HepG2 (cell line): ENCODE measurements around the gene PGGT1B. TPM values are rescaled to one million over a fixed set of nuclear protein-coding genes. Genes with fewer than 3 reads are reported as not detected.

Source experiments
- EP300 ChIP-seq, 3 experiments: sonication (generic) in 1 of 3; formaldehyde crosslinking in 1 of 3; IDR thresholded peaks; 2 replicates each; pipeline versions ENCODE4 v1.5.1 to v1.6.1; 2011 to 2020; ENCODE audit warnings: low read depth in 2 of 3, low read length in 2 of 3, borderline replicate concordance in 1 of 3, improper control_type of control experiment in 1 of 3, mild to moderate bottlenecking in 1 of 3, missing genetic modification reagents in 1 of 3, moderate library complexity in 1 of 3
- FOXC1 ChIP-seq: sonication (generic); formaldehyde crosslinking; IDR thresholded peaks from 2 replicates; pipeline ENCODE4 v1.8.0; 2022; ENCODE audit warnings: mild to moderate bottlenecking, missing genetic modification reagents, borderline replicate concordance
- HES4 ChIP-seq: sonication (generic); formaldehyde crosslinking; IDR thresholded peaks from 2 replicates; pipeline ENCODE4 v1.9.0; 2021; ENCODE audit warnings: mild to moderate bottlenecking, missing genetic modification reagents, borderline replicate concordance
- HOXA3 ChIP-seq: sonication (generic); formaldehyde crosslinking; IDR thresholded peaks from 2 replicates; pipeline ENCODE4 v1.5.0; 2020; ENCODE audit warnings: missing genetic modification reagents
- MBNL3 ChIP-seq: fragments of 250-450 bp; sonication (Bioruptor Pico); conservative IDR thresholded peaks from 2 replicates; pipeline ENCODE4 v1.8.0; 2022; ENCODE audit warnings: mild to moderate bottlenecking, inconsistent platforms
- NFIB ChIP-seq: sonication (generic); formaldehyde crosslinking; IDR thresholded peaks from 2 replicates; pipeline ENCODE4 v1.9.0; 2021; ENCODE audit warnings: missing genetic modification reagents, mild to moderate bottlenecking, borderline replicate concordance
- RXRB ChIP-seq: IDR thresholded peaks from 2 replicates; pipeline ENCODE4 v1.6.1; 2016; ENCODE audit warnings: borderline replicate concordance, missing genetic modification reagents, missing compliant biosample characterization
- SATB2 ChIP-seq: sonication (generic); formaldehyde crosslinking; IDR thresholded peaks from 2 replicates; pipeline ENCODE4 v1.5.0; 2020; ENCODE audit warnings: missing genetic modification reagents
- polyA plus RNA-seq, 8 experiments: library from polyadenylated mRNA; depleted of rRNA in 3 of 8; stranded (reverse) in 7 of 8; unstranded in 1 of 8; fragments of >200 nt; fragmentation: Illumina TruSeq in 4 of 8; extraction: Trizol in 4 of 8; gene quantifications; 2 replicates each; pipeline versions ENCODE4 v1.2.1 to v1.2.3, GENCODE V29; 2011 to 2016; ENCODE audit warnings: low read depth in 4 of 8, missing spikeins in 1 of 8, mixed read lengths in 1 of 8; ENCODE audit not compliant: insufficient read depth in 1 of 8
- total RNA-seq, 5 experiments: library from RNA; depleted of rRNA; stranded (reverse); fragments of >200 nt; fragmentation: Illumina TruSeq; extraction: Trizol; gene quantifications; 2 replicates each; pipeline ENCODE4 v1.2.3, GENCODE V29; 2016; ENCODE audit warnings: low read depth in 1 of 5
- TF ChIP-seq, protein P1 (sequence below): sonication (generic); formaldehyde crosslinking; IDR thresholded peaks from 2 replicates; pipeline ENCODE4 v1.5.0; 2020; ENCODE audit warnings: missing genetic modification reagents
- TF ChIP-seq, protein P2 (sequence below): IDR thresholded peaks from 2 replicates; pipeline ENCODE4 v1.6.1; 2016; ENCODE audit warnings: low read depth
- TF ChIP-seq, protein P3 (sequence below): sonication (generic); formaldehyde crosslinking; IDR thresholded peaks from 2 replicates; pipeline ENCODE4 v1.5.0; 2020; ENCODE audit warnings: missing genetic modification reagents, mild to moderate bottlenecking, borderline replicate concordance
- TF ChIP-seq, protein P4 (sequence below): sonication (generic); formaldehyde crosslinking; IDR thresholded peaks from 2 replicates; pipeline ENCODE4 v1.5.1; 2020; ENCODE audit warnings: mild to moderate bottlenecking, missing genetic modification reagents, moderate library complexity
- TF ChIP-seq, protein P5 (sequence below): sonication (generic); formaldehyde crosslinking; IDR thresholded peaks from 2 replicates; pipeline ENCODE4 v1.4.0; 2020; ENCODE audit warnings: mild to moderate bottlenecking, low read depth, missing genetic modification reagents
- TF ChIP-seq, protein P6 (sequence below): sonication (generic); formaldehyde crosslinking; IDR thresholded peaks from 2 replicates; pipeline ENCODE4 v1.4.0; 2020; ENCODE audit warnings: missing genetic modification reagents, borderline replicate concordance

PGGT1B gene
- total and polyA plus RNA-seq, 2 of the 13 experiments (the other 11 are each of a cell fraction or from before 2014, with no cell fraction given): 2.4 to 42.7 TPM

DNA sequence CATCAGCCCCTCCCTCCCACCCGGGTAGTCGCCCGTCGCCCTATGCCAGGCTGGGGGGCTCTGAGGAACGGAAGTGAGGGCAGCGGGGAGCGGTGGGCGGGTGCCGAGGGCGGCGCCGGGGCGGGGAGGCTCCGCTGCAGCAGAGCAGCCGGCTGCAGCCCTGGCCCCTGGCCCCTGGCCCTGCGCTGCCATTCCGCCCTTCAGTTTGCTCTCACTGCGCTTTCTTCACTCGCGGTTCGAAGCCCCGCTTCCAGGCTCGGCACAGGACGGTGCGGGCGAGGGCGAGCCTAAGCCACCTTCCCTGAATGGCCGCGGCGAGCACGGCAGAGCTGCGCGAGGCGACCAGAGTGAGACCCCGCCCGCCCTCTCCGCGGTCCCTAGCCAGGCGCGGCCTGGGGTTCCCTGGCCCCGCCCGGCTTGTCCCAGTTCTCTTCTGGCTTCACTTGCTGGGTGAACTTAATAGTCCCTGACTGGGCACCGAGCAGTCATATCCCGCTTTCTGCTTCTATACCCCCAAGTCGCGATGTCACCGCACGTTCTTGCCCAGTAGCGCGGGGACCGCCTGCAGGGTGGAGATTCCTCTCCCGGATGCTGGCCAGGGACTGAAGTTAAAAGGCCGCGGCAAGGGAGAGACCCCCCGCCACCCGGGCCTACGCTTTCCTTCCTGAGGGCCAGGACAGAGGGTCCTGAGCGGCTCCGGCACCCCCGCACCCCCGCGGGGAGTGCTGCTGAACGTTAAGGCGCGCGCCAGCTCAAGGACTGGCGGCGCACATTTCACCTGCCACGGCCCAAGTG is 92.3 kb downstream of the PGGT1B start (continued):
- TF ChIP-seq HOXA3 (CRISPR knock-in tag) (no peak), NFIB (CRISPR knock-in tag) (no peak), HES4 (CRISPR knock-in tag) (no peak), SATB2 (CRISPR knock-in tag) (no peak), RXRB (CRISPR knock-in tag) (no peak), EP300 (IDR thresholded peaks at IDR 0.05; ENCODE audit: low read depth in 2 of 2, low read length in 2 of 2) (no peak), EP300 (CRISPR knock-in tag; IDR thresholded peaks at IDR 0.05; ENCODE audit: borderline replicate concordance) (no peak), FOXC1 (no peak), MBNL3 (CRISPR knock-in tag) (no peak)
- TF ChIP-seq, protein P1, sequence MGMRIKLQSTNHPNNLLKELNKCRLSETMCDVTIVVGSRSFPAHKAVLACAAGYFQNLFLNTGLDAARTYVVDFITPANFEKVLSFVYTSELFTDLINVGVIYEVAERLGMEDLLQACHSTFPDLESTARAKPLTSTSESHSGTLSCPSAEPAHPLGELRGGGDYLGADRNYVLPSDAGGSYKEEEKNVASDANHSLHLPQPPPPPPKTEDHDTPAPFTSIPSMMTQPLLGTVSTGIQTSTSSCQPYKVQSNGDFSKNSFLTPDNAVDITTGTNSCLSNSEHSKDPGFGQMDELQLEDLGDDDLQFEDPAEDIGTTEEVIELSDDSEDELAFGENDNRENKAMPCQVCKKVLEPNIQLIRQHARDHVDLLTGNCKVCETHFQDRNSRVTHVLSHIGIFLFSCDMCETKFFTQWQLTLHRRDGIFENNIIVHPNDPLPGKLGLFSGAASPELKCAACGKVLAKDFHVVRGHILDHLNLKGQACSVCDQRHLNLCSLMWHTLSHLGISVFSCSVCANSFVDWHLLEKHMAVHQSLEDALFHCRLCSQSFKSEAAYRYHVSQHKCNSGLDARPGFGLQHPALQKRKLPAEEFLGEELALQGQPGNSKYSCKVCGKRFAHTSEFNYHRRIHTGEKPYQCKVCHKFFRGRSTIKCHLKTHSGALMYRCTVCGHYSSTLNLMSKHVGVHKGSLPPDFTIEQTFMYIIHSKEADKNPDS: no peak
- TF ChIP-seq, protein P2, sequence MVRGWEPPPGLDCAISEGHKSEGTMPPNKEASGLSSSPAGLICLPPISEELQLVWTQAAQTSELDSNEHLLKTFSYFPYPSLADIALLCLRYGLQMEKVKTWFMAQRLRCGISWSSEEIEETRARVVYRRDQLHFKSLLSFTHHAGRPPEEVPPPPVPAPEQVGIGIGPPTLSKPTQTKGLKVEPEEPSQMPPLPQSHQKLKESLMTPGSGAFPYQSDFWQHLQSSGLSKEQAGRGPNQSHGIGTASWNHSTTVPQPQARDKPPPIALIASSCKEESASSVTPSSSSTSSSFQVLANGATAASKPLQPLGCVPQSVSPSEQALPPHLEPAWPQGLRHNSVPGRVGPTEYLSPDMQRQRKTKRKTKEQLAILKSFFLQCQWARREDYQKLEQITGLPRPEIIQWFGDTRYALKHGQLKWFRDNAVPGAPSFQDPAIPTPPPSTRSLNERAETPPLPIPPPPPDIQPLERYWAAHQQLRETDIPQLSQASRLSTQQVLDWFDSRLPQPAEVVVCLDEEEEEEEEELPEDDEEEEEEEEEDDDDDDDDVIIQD (CRISPR knock-in tag): no peak
- TF ChIP-seq, protein P3, sequence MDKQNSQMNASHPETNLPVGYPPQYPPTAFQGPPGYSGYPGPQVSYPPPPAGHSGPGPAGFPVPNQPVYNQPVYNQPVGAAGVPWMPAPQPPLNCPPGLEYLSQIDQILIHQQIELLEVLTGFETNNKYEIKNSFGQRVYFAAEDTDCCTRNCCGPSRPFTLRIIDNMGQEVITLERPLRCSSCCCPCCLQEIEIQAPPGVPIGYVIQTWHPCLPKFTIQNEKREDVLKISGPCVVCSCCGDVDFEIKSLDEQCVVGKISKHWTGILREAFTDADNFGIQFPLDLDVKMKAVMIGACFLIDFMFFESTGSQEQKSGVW (CRISPR knock-in tag): no peak
- TF ChIP-seq, protein P4, sequence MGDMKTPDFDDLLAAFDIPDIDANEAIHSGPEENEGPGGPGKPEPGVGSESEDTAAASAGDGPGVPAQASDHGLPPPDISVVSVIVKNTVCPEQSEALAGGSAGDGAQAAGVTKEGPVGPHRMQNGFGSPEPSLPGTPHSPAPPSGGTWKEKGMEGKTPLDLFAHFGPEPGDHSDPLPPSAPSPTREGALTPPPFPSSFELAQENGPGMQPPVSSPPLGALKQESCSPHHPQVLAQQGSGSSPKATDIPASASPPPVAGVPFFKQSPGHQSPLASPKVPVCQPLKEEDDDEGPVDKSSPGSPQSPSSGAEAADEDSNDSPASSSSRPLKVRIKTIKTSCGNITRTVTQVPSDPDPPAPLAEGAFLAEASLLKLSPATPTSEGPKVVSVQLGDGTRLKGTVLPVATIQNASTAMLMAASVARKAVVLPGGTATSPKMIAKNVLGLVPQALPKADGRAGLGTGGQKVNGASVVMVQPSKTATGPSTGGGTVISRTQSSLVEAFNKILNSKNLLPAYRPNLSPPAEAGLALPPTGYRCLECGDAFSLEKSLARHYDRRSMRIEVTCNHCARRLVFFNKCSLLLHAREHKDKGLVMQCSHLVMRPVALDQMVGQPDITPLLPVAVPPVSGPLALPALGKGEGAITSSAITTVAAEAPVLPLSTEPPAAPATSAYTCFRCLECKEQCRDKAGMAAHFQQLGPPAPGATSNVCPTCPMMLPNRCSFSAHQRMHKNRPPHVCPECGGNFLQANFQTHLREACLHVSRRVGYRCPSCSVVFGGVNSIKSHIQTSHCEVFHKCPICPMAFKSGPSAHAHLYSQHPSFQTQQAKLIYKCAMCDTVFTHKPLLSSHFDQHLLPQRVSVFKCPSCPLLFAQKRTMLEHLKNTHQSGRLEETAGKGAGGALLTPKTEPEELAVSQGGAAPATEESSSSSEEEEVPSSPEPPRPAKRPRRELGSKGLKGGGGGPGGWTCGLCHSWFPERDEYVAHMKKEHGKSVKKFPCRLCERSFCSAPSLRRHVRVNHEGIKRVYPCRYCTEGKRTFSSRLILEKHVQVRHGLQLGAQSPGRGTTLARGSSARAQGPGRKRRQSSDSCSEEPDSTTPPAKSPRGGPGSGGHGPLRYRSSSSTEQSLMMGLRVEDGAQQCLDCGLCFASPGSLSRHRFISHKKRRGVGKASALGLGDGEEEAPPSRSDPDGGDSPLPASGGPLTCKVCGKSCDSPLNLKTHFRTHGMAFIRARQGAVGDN: peak; percentile 38; the same call in 1 of the 2 replicates
- TF ChIP-seq, protein P5, sequence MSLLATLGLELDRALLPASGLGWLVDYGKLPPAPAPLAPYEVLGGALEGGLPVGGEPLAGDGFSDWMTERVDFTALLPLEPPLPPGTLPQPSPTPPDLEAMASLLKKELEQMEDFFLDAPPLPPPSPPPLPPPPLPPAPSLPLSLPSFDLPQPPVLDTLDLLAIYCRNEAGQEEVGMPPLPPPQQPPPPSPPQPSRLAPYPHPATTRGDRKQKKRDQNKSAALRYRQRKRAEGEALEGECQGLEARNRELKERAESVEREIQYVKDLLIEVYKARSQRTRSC: no peak
- TF ChIP-seq, protein P6, sequence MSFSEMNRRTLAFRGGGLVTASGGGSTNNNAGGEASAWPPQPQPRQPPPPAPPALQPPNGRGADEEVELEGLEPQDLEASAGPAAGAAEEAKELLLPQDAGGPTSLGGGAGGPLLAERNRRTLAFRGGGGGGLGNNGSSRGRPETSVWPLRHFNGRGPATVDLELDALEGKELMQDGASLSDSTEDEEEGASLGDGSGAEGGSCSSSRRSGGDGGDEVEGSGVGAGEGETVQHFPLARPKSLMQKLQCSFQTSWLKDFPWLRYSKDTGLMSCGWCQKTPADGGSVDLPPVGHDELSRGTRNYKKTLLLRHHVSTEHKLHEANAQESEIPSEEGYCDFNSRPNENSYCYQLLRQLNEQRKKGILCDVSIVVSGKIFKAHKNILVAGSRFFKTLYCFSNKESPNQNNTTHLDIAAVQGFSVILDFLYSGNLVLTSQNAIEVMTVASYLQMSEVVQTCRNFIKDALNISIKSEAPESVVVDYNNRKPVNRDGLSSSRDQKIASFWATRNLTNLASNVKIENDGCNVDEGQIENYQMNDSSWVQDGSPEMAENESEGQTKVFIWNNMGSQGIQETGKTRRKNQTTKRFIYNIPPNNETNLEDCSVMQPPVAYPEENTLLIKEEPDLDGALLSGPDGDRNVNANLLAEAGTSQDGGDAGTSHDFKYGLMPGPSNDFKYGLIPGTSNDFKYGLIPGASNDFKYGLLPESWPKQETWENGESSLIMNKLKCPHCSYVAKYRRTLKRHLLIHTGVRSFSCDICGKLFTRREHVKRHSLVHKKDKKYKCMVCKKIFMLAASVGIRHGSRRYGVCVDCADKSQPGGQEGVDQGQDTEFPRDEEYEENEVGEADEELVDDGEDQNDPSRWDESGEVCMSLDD: no peak
